Activated B cell treated with CpG ODN at 0.5 μM for 24 hours (primary cell): Measurements from ENCODE around the gene SLC8A1. TPM values are rescaled to one million over a fixed set of nuclear protein-coding genes. Genes with fewer than 3 reads are reported as not detected.

Source experiments
- ATAC-seq: fragments of 200-7000 bp; cut with Tn5 transposase; one replicate; pipeline ENCODE4 v1.10.0; 2021; ENCODE audit warnings: low read depth, mild to moderate bottlenecking, moderate library complexity
- CTCF ChIA-PET: fragments of 350-600 bp; sonication (Branson Sonifier 250); formaldehyde crosslinking; loops from one replicate; lab custom pipeline; 2021; ENCODE audit warnings: antibody characterized with exemption; lab: Charles Lee
- POLR2A ChIA-PET: fragments of 350-600 bp; sonication (Branson Sonifier 250); formaldehyde crosslinking; loops from one replicate; lab custom pipeline; 2021; ENCODE audit warnings: antibody characterized with exemption; lab: Charles Lee
- DNase-seq: peaks from one replicate; pipeline ENCODE4 v3.0.0; 2022
- H3K27ac Mint-ChIP-seq: one replicate; pipeline ENCODE4 v1.8.0; 2020; ENCODE audit warnings: mixed read lengths
- H3K27me3 Mint-ChIP-seq: one replicate; pipeline ENCODE4 v1.8.0; 2021; ENCODE audit warnings: mixed read lengths
- H3K36me3 Mint-ChIP-seq: one replicate; pipeline ENCODE4 v1.8.0; 2021; ENCODE audit warnings: low read depth, mixed read lengths
- H3K4me1 Mint-ChIP-seq: one replicate; pipeline ENCODE4 v1.8.0; 2021; ENCODE audit warnings: mixed read lengths
- H3K4me3 Mint-ChIP-seq: one replicate; pipeline ENCODE4 v1.8.0; 2020; ENCODE audit warnings: mild to moderate bottlenecking, mixed read lengths
- H3K9me3 Mint-ChIP-seq: one replicate; pipeline ENCODE4 v1.8.0; 2020; ENCODE audit warnings: mixed read lengths
- CTCF ChIP-seq: fragments of 200-600 bp; IDR thresholded peaks from one replicate; pipeline ENCODE4 v1.8.0; 2022; ENCODE audit warnings: antibody characterized with exemption, mild to moderate bottlenecking
- intact Hi-C: fragments of 100-400 bp; cut with micrococcal nuclease; formaldehyde crosslinking; loops from one replicate; pipeline ENCODE4 v1.15.1; 2024
- total RNA-seq: library from RNA; stranded (reverse); gene quantifications from 2 replicates; pipeline ENCODE4 v1.2.3, GENCODE V29; 2022

The SLC8A1 gene
- total RNA-seq, 1 donor from 2014 or later = 0.04 TPM

GRCh38 chr2:40371525-40372282, 80.2 kb downstream of the SLC8A1 start:
- ATAC-seq (no peak), DNase-seq (no peak)
- CTCF ChIA-PET = no interaction called here
- H3K4me1 Mint-ChIP-seq = no peaks in the 10 kb centered on the region
- H3K9me3 Mint-ChIP-seq = no peaks in the 10 kb centered on the region
- intact Hi-C loops = no loop called here
- TF ChIP-seq CTCF = no peak
- H3K4me3 Mint-ChIP-seq = no peak overlapping the region
- POLR2A ChIA-PET = no interaction called here
- H3K36me3 Mint-ChIP-seq = no peaks in the 10 kb centered on the region
- no peaks in the 10 kb centered on the region for H3K27me3 Mint-ChIP-seq
- no peak overlapping the region for H3K27ac Mint-ChIP-seq

- CTCF ChIA-PET = no interaction called here
- peaks cover under 1% of the 10 kb centered on the region for H3K4me1 Mint-ChIP-seq
- H3K9me3 Mint-ChIP-seq = no peaks in the 10 kb centered on the region
- H3K4me3 Mint-ChIP-seq = no peak overlapping the region
- H3K36me3 Mint-ChIP-seq = no peaks in the 10 kb centered on the region
- POLR2A ChIA-PET = no interaction called here
- intact Hi-C loops = no loop called here
- no peak overlapping the region for H3K27ac Mint-ChIP-seq
- no peak for ATAC-seq
- H3K27me3 Mint-ChIP-seq = no peaks in the 10 kb centered on the region
- no peak for DNase-seq
- TF ChIP-seq CTCF = no peak
Observed at GRCh38 chr2:40370007-40370395, 81.9 kb downstream of the SLC8A1 start.

GRCh38 chr2:40369267-40370006, 82.5 kb downstream of the SLC8A1 start:
- intact Hi-C loops = no loop called here
- POLR2A ChIA-PET = no interaction called here
- no peak overlapping the region for H3K4me3 Mint-ChIP-seq
- H3K27ac Mint-ChIP-seq = no peak overlapping the region
- H3K27me3 Mint-ChIP-seq = no peaks in the 10 kb centered on the region
- H3K4me1 Mint-ChIP-seq = peaks cover 6% of the 10 kb centered on the region
- DNase-seq = no peak
- H3K9me3 Mint-ChIP-seq = no peaks in the 10 kb centered on the region
- H3K36me3 Mint-ChIP-seq = no peaks in the 10 kb centered on the region
- TF ChIP-seq CTCF = no peak
- CTCF ChIA-PET = no interaction called here
- ATAC-seq = no peak

- ChIA-PET CTCF (no interaction called here), POLR2A (no interaction called here)
- Mint-ChIP-seq H3K27me3 (no peaks in the 10 kb centered on the region), H3K27ac (no peak overlapping the region), H3K9me3 (no peaks in the 10 kb centered on the region), H3K4me1 (peaks cover 16% of the 10 kb centered on the region), H3K4me3 (no peak overlapping the region), H3K36me3 (no peaks in the 10 kb centered on the region)
- no peak for DNase-seq
- intact Hi-C loops = no loop called here
- no peak for ATAC-seq
- TF ChIP-seq CTCF = no peak
Observed at GRCh38 chr2:40367652-40368051, 84.2 kb downstream of the SLC8A1 start.

- H3K9me3 Mint-ChIP-seq = no peaks in the 10 kb centered on the region
- no peak overlapping the region for H3K4me3 Mint-ChIP-seq
- DNase-seq (no peak), ATAC-seq (no peak)
- H3K4me1 Mint-ChIP-seq = peaks cover 16% of the 10 kb centered on the region
- no peak overlapping the region for H3K27ac Mint-ChIP-seq
- intact Hi-C loops = no loop called here
- H3K36me3 Mint-ChIP-seq = no peaks in the 10 kb centered on the region
- POLR2A ChIA-PET = no interaction called here
- CTCF ChIA-PET = no interaction called here
- no peak for TF ChIP-seq CTCF
- H3K27me3 Mint-ChIP-seq = no peaks in the 10 kb centered on the region
Observed at GRCh38 chr2:40367032-40367431, 84.9 kb downstream of the SLC8A1 start.
